Transverse colon (tissue), 4 donors: ENCODE measurements around the gene MSX1. TPM values are rescaled to one million over a fixed set of nuclear protein-coding genes. Genes with fewer than 3 reads are reported as not detected.

Experiments
- DNase-seq: peaks from one replicate; pipeline ENCODE4 v3.0.0-alpha.2; 2019
- H3K27ac ChIP-seq, 4 donors: fragments of 200-600 bp; sonication (generic); 2 replicates each; pipeline ENCODE4 v1.5.1; 2016 to 2018; ENCODE audit warnings: inconsistent platforms in 4 of 4
- H3K27me3 ChIP-seq: fragments of 200-600 bp; sonication (generic); 2 replicates; pipeline ENCODE4 v1.5.1; 2017; ENCODE audit warnings: inconsistent platforms
- H3K36me3 ChIP-seq, 4 donors: fragments of 200-600 bp; sonication (generic); 2 replicates each; pipeline ENCODE4 v1.5.1; 2017 to 2019; ENCODE audit warnings: inconsistent platforms in 4 of 4
- H3K4me1 ChIP-seq, 4 donors: fragments of 200-600 bp; sonication (generic); 2 replicates each; pipeline ENCODE4 v1.5.1; 2017 to 2020; ENCODE audit warnings: inconsistent platforms in 4 of 4
- H3K4me3 ChIP-seq, 4 donors: fragments of 200-600 bp; sonication (generic); 1 replicate in 1 of 4; 2 replicates in 3 of 4; pipeline versions ENCODE4 v1.5.1 to v1.6.1; 2017 to 2019; ENCODE audit warnings: inconsistent platforms in 4 of 4
- H3K9me3 ChIP-seq, 2 donors: fragments of 200-600 bp; sonication (generic); 2 replicates each; pipeline ENCODE4 v1.5.1; 2017 to 2019; ENCODE audit warnings: inconsistent platforms in 2 of 2
- EP300 ChIP-seq: sonication (generic); formaldehyde crosslinking; IDR thresholded peaks from one replicate; pipeline ENCODE4 v1.6.1; 2017; ENCODE audit warnings: antibody characterized with exemption, low read depth
- POLR2A ChIP-seq: fragments of 450-650 bp; IDR thresholded peaks from one replicate; pipeline ENCODE4 v1.6.1; 2016; ENCODE audit warnings: antibody characterized with exemption, mild to moderate bottlenecking, moderate library complexity
- POLR2AphosphoS5 ChIP-seq, 3 donors: sonication (generic); formaldehyde crosslinking; IDR thresholded peaks; one replicate each; pipeline ENCODE4 v1.6.1; 2016; ENCODE audit warnings: antibody characterized with exemption in 3 of 3
- WGBS, 2 donors: methylation state at CpG; one replicate each; pipeline ENCODE4 v1.1.5; 2018; ENCODE audit warnings: low coverage in 1 of 2; 5-methylcytosine and 5-hydroxymethylcytosine counted together
- in situ Hi-C, 4 donors: fragments of 200-750 bp; cut with MboI; loops; one replicate each; pipeline versions ENCODE4 v1.15.0 to v1.15.1; 2017; ENCODE audit warnings: low sequenced_read_pairs in 3 of 4, low pct_ligation_motif_present in 1 of 4, low pct_unique_long_range_greater_than_20kb in 1 of 4
- intact Hi-C: fragments of 100-400 bp; cut with DNase I; formaldehyde crosslinking; loops from one replicate; pipeline ENCODE4 v1.15.1; 2023; ENCODE audit warnings: low total_unique reads
- total RNA-seq, 4 donors: library from RNA; depleted of rRNA; stranded (reverse); fragments of >200 nt; gene quantifications; one replicate each; pipeline ENCODE4 v1.1.0, GENCODE V29; 2016
- TF ChIP-seq, protein P1 (sequence below), 5 experiments: fragments of 200-600 bp in 3 of 5; fragments of 450-650 bp in 2 of 5; sonication (generic) in 3 of 5; IDR thresholded peaks; 1 replicate in 2 of 5; 2 replicates in 3 of 5; pipeline ENCODE4 v1.5.1; 2016 to 2017; ENCODE audit warnings: antibody characterized with exemption in 5 of 5, inconsistent platforms in 3 of 5, mild to moderate bottlenecking in 2 of 5, moderate library complexity in 1 of 5

Gene MSX1
- total RNA-seq, 4 donors from 2014 or later = 0.41 TPM; not detected in 3

DNA sequence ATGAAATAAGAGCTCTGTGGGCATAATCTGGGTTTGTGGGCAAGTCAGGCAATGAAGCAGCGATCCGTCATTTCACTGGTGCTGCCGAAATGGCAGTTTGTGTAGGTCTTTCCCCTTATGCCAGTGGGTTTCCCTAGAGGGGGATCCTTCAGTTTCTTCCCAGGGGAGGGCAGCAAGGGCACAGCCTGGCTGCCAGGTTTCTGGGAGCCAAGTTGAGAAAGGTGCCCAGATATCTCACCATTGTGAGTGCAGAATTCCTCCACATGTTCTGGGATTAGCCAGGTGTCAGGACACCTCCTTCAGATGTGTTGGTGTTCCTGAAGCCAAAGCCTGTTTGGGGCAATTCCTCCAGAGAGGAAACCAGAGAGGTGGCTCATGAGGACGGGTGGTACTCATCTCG lies 28.0 kb downstream of the MSX1 start:
- DNase-seq = no peak
- H3K4me1 ChIP-seq = no peaks in the 10 kb centered on the region
- no peaks in the 10 kb centered on the region for H3K9me3 ChIP-seq
- WGBS, 2 donors = 77% methylated on average over 5 of the region's 5 CpGs; no CpG with 5 or more reads in 1 of the 2 donors
- intact Hi-C loops = no loop called here
- TF ChIP-seq EP300 (no peak), POLR2A (no peak), POLR2AphosphoS5 (IDR thresholded peaks at IDR 0.05) (no peak)
- TF ChIP-seq, protein P1, sequence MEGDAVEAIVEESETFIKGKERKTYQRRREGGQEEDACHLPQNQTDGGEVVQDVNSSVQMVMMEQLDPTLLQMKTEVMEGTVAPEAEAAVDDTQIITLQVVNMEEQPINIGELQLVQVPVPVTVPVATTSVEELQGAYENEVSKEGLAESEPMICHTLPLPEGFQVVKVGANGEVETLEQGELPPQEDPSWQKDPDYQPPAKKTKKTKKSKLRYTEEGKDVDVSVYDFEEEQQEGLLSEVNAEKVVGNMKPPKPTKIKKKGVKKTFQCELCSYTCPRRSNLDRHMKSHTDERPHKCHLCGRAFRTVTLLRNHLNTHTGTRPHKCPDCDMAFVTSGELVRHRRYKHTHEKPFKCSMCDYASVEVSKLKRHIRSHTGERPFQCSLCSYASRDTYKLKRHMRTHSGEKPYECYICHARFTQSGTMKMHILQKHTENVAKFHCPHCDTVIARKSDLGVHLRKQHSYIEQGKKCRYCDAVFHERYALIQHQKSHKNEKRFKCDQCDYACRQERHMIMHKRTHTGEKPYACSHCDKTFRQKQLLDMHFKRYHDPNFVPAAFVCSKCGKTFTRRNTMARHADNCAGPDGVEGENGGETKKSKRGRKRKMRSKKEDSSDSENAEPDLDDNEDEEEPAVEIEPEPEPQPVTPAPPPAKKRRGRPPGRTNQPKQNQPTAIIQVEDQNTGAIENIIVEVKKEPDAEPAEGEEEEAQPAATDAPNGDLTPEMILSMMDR (IDR thresholded peaks at IDR 0.05) = no peak
- in situ Hi-C loops = loop anchor here in 1 of 4 donors (25.0 kb wide), 1 partner anchor 400 kb away; no protein-coding TSS in a partner anchor
- no peak overlapping the region for H3K27ac ChIP-seq
- no peak overlapping the region for H3K4me3 ChIP-seq
- H3K27me3 ChIP-seq = peaks cover 5% of the 10 kb centered on the region
- no peaks in the 10 kb centered on the region for H3K36me3 ChIP-seq

DNA sequence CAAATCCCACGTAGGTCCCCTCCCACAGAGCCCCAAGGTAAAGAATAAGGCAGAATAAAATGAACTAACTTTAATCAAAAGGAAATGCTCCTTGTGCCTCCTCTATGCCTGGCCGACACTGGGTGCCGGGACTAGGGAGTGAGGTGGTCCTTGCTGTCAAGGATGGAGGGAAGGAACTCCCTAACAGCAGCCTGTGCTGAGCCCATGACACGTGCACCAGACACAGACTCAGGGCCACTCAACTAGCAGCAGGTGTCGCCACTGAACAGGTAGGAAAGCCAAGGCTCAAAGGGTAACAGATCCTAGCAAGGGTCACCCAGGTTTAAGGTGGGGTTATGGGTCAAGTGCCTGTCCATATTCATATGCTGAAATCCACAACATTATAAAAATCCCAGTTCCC lies 29.2 kb downstream of the MSX1 start:
- in situ Hi-C loops = loop anchor here in 1 of 4 donors (25.0 kb wide), 1 partner anchor 401 kb away; no protein-coding TSS in a partner anchor
- H3K27ac ChIP-seq = no peak overlapping the region
- peaks cover 5% of the 10 kb centered on the region for H3K27me3 ChIP-seq
- DNase-seq = no peak
- no peaks in the 10 kb centered on the region for H3K4me1 ChIP-seq
- no peak overlapping the region for H3K4me3 ChIP-seq
- no peaks in the 10 kb centered on the region for H3K9me3 ChIP-seq
- no peaks in the 10 kb centered on the region for H3K36me3 ChIP-seq
- WGBS, 2 donors = 49 to 76% methylated on average over 4 to 5 of the region's 5 CpGs
- intact Hi-C loops = no loop called here
- no peak for TF ChIP-seq EP300
- no peak for TF ChIP-seq POLR2AphosphoS5 (IDR thresholded peaks at IDR 0.05)
- TF ChIP-seq, protein P1 (IDR thresholded peaks at IDR 0.05) = no peak
- TF ChIP-seq POLR2A = no peak

DNA sequence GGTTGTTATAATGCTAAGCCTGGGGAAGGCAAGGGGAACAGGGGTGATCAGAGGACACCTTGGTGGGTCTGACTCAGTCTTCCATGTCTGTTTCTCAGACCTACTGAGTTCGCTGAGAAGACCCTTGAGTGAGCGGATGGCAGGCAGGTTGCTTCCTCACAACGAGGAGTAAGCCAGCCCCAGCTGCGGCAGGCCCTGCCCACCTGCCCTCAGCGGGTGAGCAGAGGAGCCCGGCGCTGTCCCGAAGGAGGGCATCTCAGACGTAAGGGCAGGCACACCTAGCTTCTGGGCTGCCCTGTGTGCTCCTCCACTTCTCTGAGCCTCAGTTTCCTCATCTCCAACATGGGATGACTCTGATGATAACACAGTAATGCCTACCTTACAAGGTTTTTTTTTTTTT lies 30.3 kb downstream of the MSX1 start:
- no peak for DNase-seq
- in situ Hi-C loops (loop anchor here in 1 of 4 donors (25.0 kb wide), 1 partner anchor 402 kb away; no protein-coding TSS in a partner anchor), intact Hi-C loops (no loop called here)
- Histone ChIP-seq H3K27me3 (peaks cover 5% of the 10 kb centered on the region), H3K27ac (no peak overlapping the region), H3K4me1 (no peaks in the 10 kb centered on the region), H3K4me3 (no peak overlapping the region), H3K9me3 (no peaks in the 10 kb centered on the region), H3K36me3 (no peaks in the 10 kb centered on the region)
- TF ChIP-seq POLR2AphosphoS5 (IDR thresholded peaks at IDR 0.05) (no peak), EP300 (no peak), POLR2A (no peak)
- TF ChIP-seq, protein P1 (IDR thresholded peaks at IDR 0.05) = no peak
- 82% methylated on average over 9 of the region's 9 CpGs; no CpG with 5 or more reads in 1 of the 2 donors for WGBS, 2 donors

DNA sequence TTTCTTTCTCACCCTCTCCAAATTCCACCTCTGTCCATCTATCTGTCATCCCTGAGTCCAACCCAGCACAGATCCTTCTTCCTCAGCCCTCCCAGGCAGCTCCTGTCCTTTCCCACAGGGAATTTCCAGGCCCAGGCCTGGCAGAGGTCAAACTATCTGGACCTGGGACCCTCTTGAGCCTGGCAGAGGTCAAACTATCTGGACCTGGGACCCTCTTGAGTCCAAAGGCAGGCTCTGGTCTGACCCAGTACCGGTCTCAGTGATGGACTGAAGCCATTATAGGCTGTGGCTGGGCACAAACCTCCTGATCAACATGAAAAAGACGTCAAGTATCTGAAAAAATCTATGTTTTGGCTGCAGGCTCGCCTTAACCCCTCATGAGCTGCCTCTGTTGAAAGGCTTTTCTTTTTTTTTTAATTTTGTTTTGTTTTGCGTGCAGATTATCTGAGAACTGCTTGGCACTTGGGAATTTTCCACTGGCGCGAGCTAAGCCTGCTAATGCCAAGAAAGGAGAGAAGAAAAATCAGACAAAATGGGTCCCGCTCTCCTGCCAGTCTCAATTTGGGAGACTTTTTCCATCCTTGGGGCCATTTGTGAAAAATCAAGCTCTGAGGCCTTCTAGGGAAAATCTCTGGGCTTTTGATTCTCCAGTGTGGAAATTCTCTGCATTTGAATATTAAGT lies 31.2 kb downstream of the MSX1 start:
- intact Hi-C loops (no loop called here), in situ Hi-C loops (loop anchor here in 1 of 4 donors (25.0 kb wide), 1 partner anchor 403 kb away; no protein-coding TSS in a partner anchor)
- no peaks in the 10 kb centered on the region for H3K4me1 ChIP-seq
- no peak overlapping the region for H3K4me3 ChIP-seq
- H3K9me3 ChIP-seq = no peaks in the 10 kb centered on the region
- H3K36me3 ChIP-seq = no peaks in the 10 kb centered on the region
- TF ChIP-seq, protein P1 (IDR thresholded peaks at IDR 0.05) = no peak
- TF ChIP-seq POLR2A = no peak
- no peak for TF ChIP-seq EP300
- no peak for TF ChIP-seq POLR2AphosphoS5 (IDR thresholded peaks at IDR 0.05)
- H3K27me3 ChIP-seq = peaks cover 5% of the 10 kb centered on the region
- no peak for DNase-seq
- 59 to 63% methylated on average over 6 to 7 of the region's 7 CpGs for WGBS, 2 donors
- no peak overlapping the region for H3K27ac ChIP-seq
